ENCODE data around the gene CFAP65. TPM values are rescaled to one million over a fixed set of nuclear protein-coding genes. Genes with fewer than 3 reads are reported as not detected.

The CFAP65 gene
- total RNA-seq, 1 experiment from 2014 or later, result 0.33 TPM

DNA sequence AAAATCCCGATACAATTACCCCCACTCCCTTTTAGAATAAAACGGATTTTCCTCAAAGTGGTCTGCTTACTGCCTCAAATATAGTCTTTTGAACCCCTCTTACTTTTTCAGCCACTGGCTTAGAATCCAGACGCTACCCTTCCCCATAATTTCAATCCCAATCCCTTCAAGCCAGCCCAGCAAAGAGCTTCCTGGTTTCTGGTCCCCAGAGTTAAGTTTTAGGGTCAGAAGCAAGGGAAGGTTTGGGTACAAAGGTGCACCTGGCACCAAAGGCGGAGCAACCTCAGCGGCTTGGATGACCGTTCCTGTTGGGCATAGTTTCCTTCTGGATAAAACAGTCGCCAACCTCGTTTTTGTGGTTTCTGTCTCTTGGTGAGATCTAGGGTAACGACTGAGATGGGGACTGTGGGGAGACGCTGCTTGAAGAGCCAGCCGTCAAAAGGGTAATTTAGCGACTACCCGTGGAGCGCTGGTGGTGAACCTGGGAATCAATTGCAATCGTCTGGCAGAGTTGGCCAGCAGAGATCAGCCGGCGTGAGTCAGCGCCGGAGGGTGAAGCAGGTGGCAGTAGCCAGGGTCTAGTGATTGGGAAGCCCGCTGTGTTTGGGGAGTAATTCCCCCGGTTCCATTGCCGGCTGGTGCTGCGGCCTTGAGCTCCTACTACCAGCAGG lies 57.9 kb downstream of the CFAP65 start:
- no peaks in the 10 kb centered on the region for H3K36me3 ChIP-seq (ENCODE audit: control insufficient read depth, insufficient read depth, low read length)
- H3K27ac ChIP-seq (ENCODE audit: low read length), result no peak overlapping the region
- no TSS peak for BruUV-seq (replicated peaks)
- DNase-seq (ENCODE audit: low read depth, low spot score) (no peak), ATAC-seq (no peak)
- in situ Hi-C loops (cut with HindIII; ENCODE audit: low pct_unique_long_range_greater_than_20kb, low sequenced_read_pairs) (no loop called here), intact Hi-C loops (cut with micrococcal nuclease; ENCODE audit: unreplicated experiment) (loop anchor here (5.0 kb wide), 1 partner anchor 131 kb away; no protein-coding TSS in a partner anchor)
- ChIA-PET CTCF (no interaction called here), POLR2A (no interaction called here)
- H3K9me3 ChIP-seq (ENCODE audit: control insufficient read depth, insufficient read depth, low read depth, low read length), result no peaks in the 10 kb centered on the region
- TF ChIP-seq, protein P1, sequence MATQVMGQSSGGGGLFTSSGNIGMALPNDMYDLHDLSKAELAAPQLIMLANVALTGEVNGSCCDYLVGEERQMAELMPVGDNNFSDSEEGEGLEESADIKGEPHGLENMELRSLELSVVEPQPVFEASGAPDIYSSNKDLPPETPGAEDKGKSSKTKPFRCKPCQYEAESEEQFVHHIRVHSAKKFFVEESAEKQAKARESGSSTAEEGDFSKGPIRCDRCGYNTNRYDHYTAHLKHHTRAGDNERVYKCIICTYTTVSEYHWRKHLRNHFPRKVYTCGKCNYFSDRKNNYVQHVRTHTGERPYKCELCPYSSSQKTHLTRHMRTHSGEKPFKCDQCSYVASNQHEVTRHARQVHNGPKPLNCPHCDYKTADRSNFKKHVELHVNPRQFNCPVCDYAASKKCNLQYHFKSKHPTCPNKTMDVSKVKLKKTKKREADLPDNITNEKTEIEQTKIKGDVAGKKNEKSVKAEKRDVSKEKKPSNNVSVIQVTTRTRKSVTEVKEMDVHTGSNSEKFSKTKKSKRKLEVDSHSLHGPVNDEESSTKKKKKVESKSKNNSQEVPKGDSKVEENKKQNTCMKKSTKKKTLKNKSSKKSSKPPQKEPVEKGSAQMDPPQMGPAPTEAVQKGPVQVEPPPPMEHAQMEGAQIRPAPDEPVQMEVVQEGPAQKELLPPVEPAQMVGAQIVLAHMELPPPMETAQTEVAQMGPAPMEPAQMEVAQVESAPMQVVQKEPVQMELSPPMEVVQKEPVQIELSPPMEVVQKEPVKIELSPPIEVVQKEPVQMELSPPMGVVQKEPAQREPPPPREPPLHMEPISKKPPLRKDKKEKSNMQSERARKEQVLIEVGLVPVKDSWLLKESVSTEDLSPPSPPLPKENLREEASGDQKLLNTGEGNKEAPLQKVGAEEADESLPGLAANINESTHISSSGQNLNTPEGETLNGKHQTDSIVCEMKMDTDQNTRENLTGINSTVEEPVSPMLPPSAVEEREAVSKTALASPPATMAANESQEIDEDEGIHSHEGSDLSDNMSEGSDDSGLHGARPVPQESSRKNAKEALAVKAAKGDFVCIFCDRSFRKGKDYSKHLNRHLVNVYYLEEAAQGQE (IDR thresholded peaks at IDR 0.05; ENCODE audit: insufficient read depth in 1 of 2, low read depth in 2 of 2, low read length in 1 of 2), result no peak
- TF ChIP-seq POLR2AphosphoS5 (IDR thresholded peaks at IDR 0.05; ENCODE audit: low read depth, low read length), result no peak
- TF ChIP-seq TCF7L2 (IDR thresholded peaks at IDR 0.05; ENCODE audit: low read depth, low read length), result no peak
- no peak for TF ChIP-seq SIN3A (IDR thresholded peaks at IDR 0.05; ENCODE audit: borderline replicate concordance, insufficient read depth, low read depth, low read length)
- TF ChIP-seq, protein P2, sequence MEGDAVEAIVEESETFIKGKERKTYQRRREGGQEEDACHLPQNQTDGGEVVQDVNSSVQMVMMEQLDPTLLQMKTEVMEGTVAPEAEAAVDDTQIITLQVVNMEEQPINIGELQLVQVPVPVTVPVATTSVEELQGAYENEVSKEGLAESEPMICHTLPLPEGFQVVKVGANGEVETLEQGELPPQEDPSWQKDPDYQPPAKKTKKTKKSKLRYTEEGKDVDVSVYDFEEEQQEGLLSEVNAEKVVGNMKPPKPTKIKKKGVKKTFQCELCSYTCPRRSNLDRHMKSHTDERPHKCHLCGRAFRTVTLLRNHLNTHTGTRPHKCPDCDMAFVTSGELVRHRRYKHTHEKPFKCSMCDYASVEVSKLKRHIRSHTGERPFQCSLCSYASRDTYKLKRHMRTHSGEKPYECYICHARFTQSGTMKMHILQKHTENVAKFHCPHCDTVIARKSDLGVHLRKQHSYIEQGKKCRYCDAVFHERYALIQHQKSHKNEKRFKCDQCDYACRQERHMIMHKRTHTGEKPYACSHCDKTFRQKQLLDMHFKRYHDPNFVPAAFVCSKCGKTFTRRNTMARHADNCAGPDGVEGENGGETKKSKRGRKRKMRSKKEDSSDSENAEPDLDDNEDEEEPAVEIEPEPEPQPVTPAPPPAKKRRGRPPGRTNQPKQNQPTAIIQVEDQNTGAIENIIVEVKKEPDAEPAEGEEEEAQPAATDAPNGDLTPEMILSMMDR (IDR thresholded peaks at IDR 0.05), result no peak
- H3K4me1 ChIP-seq (ENCODE audit: control insufficient read depth, insufficient read depth, low read length), result peaks cover 12% of the 10 kb centered on the region
- peaks cover 18% of the 10 kb centered on the region; the same call in 1 of the 2 replicates for H3K27me3 ChIP-seq (ENCODE audit: control insufficient read depth, insufficient read depth, low read length)
- H3K4me3 ChIP-seq (ENCODE audit: low read depth in 2 of 2, low read length in 2 of 2), result no peak overlapping the region; a peak in 1 of 4 replicates

DNA sequence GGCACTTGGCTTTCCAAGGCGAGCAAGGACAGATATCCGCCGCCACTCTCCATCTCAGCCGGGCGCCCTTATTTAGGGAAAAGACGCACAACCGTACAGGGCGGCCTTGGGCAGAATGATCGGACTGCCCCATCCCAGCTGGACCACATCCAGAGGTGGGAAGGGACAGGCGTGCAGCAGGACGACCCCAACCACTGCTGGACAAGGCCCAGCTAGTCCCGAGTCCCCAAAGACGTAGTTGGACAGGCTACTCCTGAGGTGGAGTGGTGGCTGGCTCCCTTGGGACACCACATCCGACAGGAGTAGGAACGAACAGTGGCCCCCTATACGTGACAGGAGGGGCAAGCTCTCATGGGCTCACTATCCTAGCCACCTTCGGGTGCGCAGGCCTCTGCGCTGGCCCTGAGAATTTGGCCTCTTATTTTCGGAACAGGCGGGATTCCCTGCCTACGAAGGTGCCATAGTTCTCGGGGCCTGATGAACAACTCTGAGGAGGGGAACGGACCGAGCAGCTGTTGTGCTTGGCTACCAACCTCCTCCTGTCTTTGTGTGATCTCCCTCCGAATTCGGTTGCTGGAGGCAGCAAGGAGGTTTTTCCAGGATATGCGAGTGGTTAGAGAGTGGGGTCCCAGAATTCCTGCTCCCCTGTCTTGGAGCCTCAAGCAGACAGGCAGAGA lies 58.6 kb downstream of the CFAP65 start:
- Histone ChIP-seq H3K36me3 (ENCODE audit: control insufficient read depth, insufficient read depth, low read length) (no peaks in the 10 kb centered on the region), H3K4me1 (ENCODE audit: control insufficient read depth, insufficient read depth, low read length) (peaks cover 12% of the 10 kb centered on the region), H3K27me3 (ENCODE audit: control insufficient read depth, insufficient read depth, low read length) (peaks cover 18% of the 10 kb centered on the region; the same call in 1 of the 2 replicates), H3K27ac (ENCODE audit: low read length) (no peak overlapping the region), H3K4me3 (ENCODE audit: low read depth in 2 of 2, low read length in 2 of 2) (no peak overlapping the region), H3K9me3 (ENCODE audit: control insufficient read depth, insufficient read depth, low read depth, low read length) (no peaks in the 10 kb centered on the region)
- ATAC-seq (no peak), DNase-seq (ENCODE audit: low read depth, low spot score) (no peak)
- POLR2A ChIA-PET, result no interaction called here
- intact Hi-C loops (cut with micrococcal nuclease; ENCODE audit: unreplicated experiment) (loop anchor here (5.0 kb wide), 1 partner anchor 130 kb away; no protein-coding TSS in a partner anchor), in situ Hi-C loops (cut with HindIII; ENCODE audit: low pct_unique_long_range_greater_than_20kb, low sequenced_read_pairs) (no loop called here)
- BruUV-seq (replicated peaks), result no TSS peak
- CTCF ChIA-PET, result no interaction called here
- TF ChIP-seq SIN3A (IDR thresholded peaks at IDR 0.05; ENCODE audit: borderline replicate concordance, insufficient read depth, low read depth, low read length), result no peak
- no peak for TF ChIP-seq TCF7L2 (IDR thresholded peaks at IDR 0.05; ENCODE audit: low read depth, low read length)
- TF ChIP-seq, protein P1 (IDR thresholded peaks at IDR 0.05; ENCODE audit: insufficient read depth in 1 of 2, low read depth in 2 of 2, low read length in 1 of 2), result no peak
- no peak for TF ChIP-seq POLR2AphosphoS5 (IDR thresholded peaks at IDR 0.05; ENCODE audit: low read depth, low read length)
- TF ChIP-seq, protein P2 (IDR thresholded peaks at IDR 0.05), result no peak

Measured in Panc1 (cell line).